Progenitor cell of endocrine pancreas (in vitro differentiated cells): ENCODE results near the gene PCNX4. TPM values are rescaled to one million over a fixed set of nuclear protein-coding genes. Genes with fewer than 3 reads are reported as not detected.

Experiments used
- DNase-seq: peaks from one replicate; pipeline ENCODE4 v3.0.0; 2021; ENCODE audit warnings: low spot score; ENCODE audit not compliant: unreplicated experiment
- H3K27ac Mint-ChIP-seq: 2 replicates; pipeline ENCODE4 v1.8.0; 2021; ENCODE audit warnings: mild to moderate bottlenecking, moderate library complexity, mixed read lengths
- H3K27me3 Mint-ChIP-seq: 2 replicates; pipeline ENCODE4 v1.8.0; 2021; ENCODE audit warnings: mixed read lengths
- H3K36me3 Mint-ChIP-seq: 2 replicates; pipeline ENCODE4 v1.8.0; 2022; ENCODE audit warnings: mixed read lengths; ENCODE audit not compliant: insufficient read depth
- H3K4me1 Mint-ChIP-seq: 2 replicates; pipeline ENCODE4 v1.8.0; 2021; ENCODE audit warnings: low read depth, mixed read lengths
- H3K4me3 Mint-ChIP-seq: 2 replicates; pipeline ENCODE4 v1.8.0; 2021; ENCODE audit warnings: low read depth, mild to moderate bottlenecking, moderate library complexity, mixed read lengths
- H3K9me3 Mint-ChIP-seq: 2 replicates; pipeline ENCODE4 v1.8.0; 2021; ENCODE audit warnings: low read depth, mixed read lengths
- total RNA-seq: library from RNA; stranded (reverse); gene quantifications from 2 replicates; pipeline ENCODE4 v1.2.1, GENCODE V29; 2021
- TF ChIP-seq, protein P1 (sequence below): fragments of 200-600 bp; sonication (generic); IDR thresholded peaks from one replicate; pipeline ENCODE4 v1.5.0; 2021; ENCODE audit warnings: antibody characterized with exemption, mild to moderate bottlenecking; ENCODE audit not compliant: unreplicated experiment

Gene PCNX4
- total RNA-seq, 1 donor from 2014 or later = 85.2 TPM

DNA sequence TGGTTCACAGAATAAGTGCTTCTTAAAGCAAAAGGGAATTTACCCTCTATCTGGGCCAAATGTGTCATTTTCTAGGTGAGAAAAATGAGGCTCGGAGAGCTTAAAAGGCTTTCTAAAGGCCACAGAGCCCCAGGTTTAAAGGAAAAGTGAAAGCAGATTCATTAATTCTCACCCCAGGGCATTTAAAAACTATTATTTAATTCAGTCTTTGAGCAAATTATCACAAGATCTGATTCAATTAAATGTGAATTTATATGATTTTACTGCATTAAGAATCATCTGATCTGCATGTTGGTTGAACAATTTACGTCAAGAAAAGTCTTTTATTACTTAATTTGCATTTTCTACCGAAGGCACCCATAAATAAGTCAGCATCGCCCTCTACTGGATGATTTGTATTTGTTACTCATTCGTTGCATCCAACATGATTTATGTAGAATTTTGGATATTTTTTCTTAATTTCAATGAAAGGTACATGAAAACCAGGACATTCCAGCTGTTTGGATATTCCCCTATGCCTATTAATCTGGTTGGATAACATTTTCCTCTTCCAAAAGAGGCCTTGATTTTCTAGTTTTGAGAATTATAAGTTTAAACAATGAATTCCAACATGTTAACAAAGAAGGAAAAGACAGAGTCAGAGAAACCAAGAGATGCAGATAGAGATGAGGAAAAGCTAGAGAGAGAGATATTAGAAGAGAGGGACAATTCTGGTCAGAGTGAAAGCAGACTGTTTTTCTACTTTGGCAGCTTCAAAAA lies 92.6 kb downstream of the PCNX4 start:
- H3K4me1 Mint-ChIP-seq = no peaks in the 10 kb centered on the region
- no peaks in the 10 kb centered on the region for H3K36me3 Mint-ChIP-seq
- no peaks in the 10 kb centered on the region for H3K27me3 Mint-ChIP-seq
- DNase-seq = no peak
- peak overlapping the region; percentile 60 for H3K4me3 Mint-ChIP-seq
- H3K27ac Mint-ChIP-seq = no peak overlapping the region
- TF ChIP-seq, protein P1, sequence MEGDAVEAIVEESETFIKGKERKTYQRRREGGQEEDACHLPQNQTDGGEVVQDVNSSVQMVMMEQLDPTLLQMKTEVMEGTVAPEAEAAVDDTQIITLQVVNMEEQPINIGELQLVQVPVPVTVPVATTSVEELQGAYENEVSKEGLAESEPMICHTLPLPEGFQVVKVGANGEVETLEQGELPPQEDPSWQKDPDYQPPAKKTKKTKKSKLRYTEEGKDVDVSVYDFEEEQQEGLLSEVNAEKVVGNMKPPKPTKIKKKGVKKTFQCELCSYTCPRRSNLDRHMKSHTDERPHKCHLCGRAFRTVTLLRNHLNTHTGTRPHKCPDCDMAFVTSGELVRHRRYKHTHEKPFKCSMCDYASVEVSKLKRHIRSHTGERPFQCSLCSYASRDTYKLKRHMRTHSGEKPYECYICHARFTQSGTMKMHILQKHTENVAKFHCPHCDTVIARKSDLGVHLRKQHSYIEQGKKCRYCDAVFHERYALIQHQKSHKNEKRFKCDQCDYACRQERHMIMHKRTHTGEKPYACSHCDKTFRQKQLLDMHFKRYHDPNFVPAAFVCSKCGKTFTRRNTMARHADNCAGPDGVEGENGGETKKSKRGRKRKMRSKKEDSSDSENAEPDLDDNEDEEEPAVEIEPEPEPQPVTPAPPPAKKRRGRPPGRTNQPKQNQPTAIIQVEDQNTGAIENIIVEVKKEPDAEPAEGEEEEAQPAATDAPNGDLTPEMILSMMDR = peak; percentile 91
- no peaks in the 10 kb centered on the region for H3K9me3 Mint-ChIP-seq

GRCh38 chr14:60184905-60185555 lies 93.3 kb downstream of the PCNX4 start:
- H3K9me3 Mint-ChIP-seq = no peaks in the 10 kb centered on the region
- TF ChIP-seq, protein P1 = no peak
- no peak overlapping the region for H3K27ac Mint-ChIP-seq
- no peaks in the 10 kb centered on the region for H3K27me3 Mint-ChIP-seq
- no peak for DNase-seq
- no peaks in the 10 kb centered on the region for H3K36me3 Mint-ChIP-seq
- H3K4me3 Mint-ChIP-seq = no peak overlapping the region
- H3K4me1 Mint-ChIP-seq = no peaks in the 10 kb centered on the region

DNA sequence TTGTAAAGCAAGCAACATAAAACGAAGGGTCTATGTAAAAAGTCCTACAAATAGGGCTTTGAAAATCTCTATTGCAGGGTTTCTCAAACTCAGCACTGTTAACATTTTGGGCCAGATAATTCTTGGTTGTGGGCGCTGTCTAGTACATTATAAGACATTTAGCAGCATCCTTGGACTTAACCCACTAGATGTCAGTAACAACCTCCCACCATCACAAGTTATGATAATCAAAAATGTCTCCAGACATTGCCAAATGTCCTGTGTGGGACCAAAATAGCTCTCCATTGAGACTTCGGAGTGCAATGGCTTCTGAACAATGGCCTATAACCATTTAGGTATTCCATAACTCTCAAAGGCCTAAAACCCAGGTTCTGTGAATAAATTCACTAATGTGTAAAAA lies 96.4 kb downstream of the PCNX4 start:
- H3K4me1 Mint-ChIP-seq = no peaks in the 10 kb centered on the region
- H3K36me3 Mint-ChIP-seq = no peaks in the 10 kb centered on the region
- DNase-seq = no peak
- no peak overlapping the region for H3K27ac Mint-ChIP-seq
- no peaks in the 10 kb centered on the region for H3K9me3 Mint-ChIP-seq
- no peaks in the 10 kb centered on the region for H3K27me3 Mint-ChIP-seq
- TF ChIP-seq, protein P1 = no peak
- H3K4me3 Mint-ChIP-seq = no peak overlapping the region

GRCh38 chr14:60188696-60189095 lies 97.0 kb downstream of the PCNX4 start:
- Mint-ChIP-seq H3K9me3 (no peaks in the 10 kb centered on the region), H3K4me1 (no peaks in the 10 kb centered on the region), H3K36me3 (no peaks in the 10 kb centered on the region), H3K27ac (no peak overlapping the region), H3K27me3 (no peaks in the 10 kb centered on the region), H3K4me3 (no peak overlapping the region)
- TF ChIP-seq, protein P1 = no peak
- DNase-seq = no peak

- H3K9me3 Mint-ChIP-seq = no peaks in the 10 kb centered on the region
- TF ChIP-seq, protein P1 = no peak
- H3K4me1 Mint-ChIP-seq = no peaks in the 10 kb centered on the region
Observed at GRCh38 chr14:60189923-60190840, 98.5 kb downstream of the PCNX4 start.

More at GRCh38 chr14:60189923-60190840, 98.5 kb downstream of the PCNX4 start:
- no peaks in the 10 kb centered on the region for H3K27me3 Mint-ChIP-seq
- H3K36me3 Mint-ChIP-seq = no peaks in the 10 kb centered on the region
- DNase-seq = no peak
- H3K4me3 Mint-ChIP-seq = no peak overlapping the region
- no peak overlapping the region for H3K27ac Mint-ChIP-seq
